ENCODE data around the gene TFB1M.

- no peak for TF ChIP-seq POLR2A (IDR thresholded peaks at IDR 0.05; ENCODE audit: extremely low read depth, insufficient read length)
- TF ChIP-seq CTCF (IDR thresholded peaks at IDR 0.05; ENCODE audit: low read depth, low read length), result no peak
These were observed 34.8 kb upstream of the TFB1M start for GRCh38 chr6:155349129-155349528.
